T-helper 2 cell treated with Interferon-gamma antibody and Interleukin-4, amounts not matched to agents 5 μg/mL and 100 μg/mL, for 36 hours (primary cell): Measurements from ENCODE around the gene CRKL.
A peak's percentile ranks its signal among the peaks of the same experiment; 100 is the strongest.

Experiments used
- DNase-seq: peaks from one replicate; pipeline ENCODE4 v3.0.0; 2021; ENCODE audit warnings: low spot score
- H3K27ac Mint-ChIP-seq: one replicate; pipeline ENCODE4 v1.8.0; 2021; ENCODE audit warnings: mild to moderate bottlenecking, mixed read lengths
- H3K27me3 Mint-ChIP-seq: one replicate; pipeline ENCODE4 v1.8.0; 2021; ENCODE audit warnings: low read depth, mixed read lengths
- H3K36me3 Mint-ChIP-seq: one replicate; pipeline ENCODE4 v1.8.0; 2021; ENCODE audit warnings: low read depth, mixed read lengths
- H3K4me1 Mint-ChIP-seq: one replicate; pipeline ENCODE4 v1.8.0; 2021; ENCODE audit warnings: low read depth, mixed read lengths
- H3K4me3 Mint-ChIP-seq: one replicate; pipeline ENCODE4 v1.8.0; 2022; ENCODE audit warnings: mild to moderate bottlenecking, moderate library complexity, mixed read lengths
- H3K9me3 Mint-ChIP-seq: one replicate; pipeline ENCODE4 v1.8.0; 2021; ENCODE audit warnings: mixed read lengths

The CRKL gene

DNA sequence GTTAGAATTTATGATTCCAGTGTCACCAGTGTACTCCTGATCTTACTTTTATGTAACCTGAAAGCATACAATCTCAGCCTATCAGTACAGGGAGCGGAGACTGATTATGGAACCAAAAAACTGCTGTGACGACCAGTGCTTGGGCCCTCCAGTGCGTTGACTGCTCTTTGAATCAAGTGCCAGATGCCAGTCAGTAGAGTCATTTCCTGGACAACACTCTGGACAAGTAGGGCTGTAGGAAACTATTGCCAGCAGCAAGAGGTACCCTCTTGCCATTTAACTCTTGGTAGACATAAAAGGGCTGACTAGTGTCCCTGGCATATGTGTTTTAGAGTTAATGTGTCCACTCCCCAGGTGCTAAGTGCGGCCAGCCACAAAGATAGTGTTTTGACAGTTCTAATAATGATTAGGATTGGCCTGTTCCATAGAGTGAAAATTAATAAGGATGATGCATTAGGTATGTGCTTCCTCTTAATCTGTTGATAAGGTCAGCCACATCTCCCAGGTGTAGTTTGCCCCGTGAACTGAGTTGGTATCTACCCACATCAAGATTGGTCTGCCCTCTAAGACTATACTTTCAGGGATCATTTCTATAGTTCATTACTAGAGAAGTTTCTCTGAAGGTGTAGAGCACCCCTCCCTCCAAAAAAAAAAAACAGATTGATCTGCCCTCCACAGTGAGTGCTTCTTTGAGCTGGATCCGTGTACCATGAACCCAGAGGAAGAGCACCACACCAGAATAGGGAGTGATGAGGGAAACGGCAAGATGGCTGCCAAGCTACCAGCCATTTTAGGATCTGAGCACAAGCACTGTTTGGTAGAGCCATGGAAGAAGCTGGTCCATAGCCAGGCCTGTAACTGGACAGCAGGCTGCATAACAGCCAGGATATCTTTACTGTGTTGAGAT, 29.1 kb downstream of the CRKL start:
- Mint-ChIP-seq H3K9me3 (no peaks in the 10 kb centered on the region), H3K36me3 (peaks cover 27% of the 10 kb centered on the region), H3K4me1 (peaks cover 22% of the 10 kb centered on the region), H3K27ac (no peak overlapping the region), H3K4me3 (no peak overlapping the region), H3K27me3 (no peaks in the 10 kb centered on the region)
- no peak for DNase-seq

DNA sequence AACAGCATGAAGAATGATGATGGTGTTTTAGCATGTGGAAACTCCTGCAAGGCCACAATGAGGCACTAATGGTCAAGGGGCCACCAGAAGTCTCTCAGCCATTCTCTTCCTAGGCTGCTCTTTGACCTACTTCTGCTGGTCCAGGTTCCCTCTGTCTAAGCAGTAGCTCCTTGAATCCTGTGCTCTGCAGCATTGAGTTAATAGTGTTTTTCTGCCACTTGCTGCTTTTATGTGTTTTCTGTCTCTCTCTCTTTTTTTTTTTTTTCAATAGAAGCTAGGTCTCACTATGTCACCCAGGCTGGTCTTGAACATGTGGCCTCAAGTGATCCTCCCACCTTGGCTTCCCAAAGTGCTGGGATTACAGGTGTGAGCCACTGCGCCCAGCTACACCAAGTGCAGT, 29.8 kb downstream of the CRKL start:
- no peak overlapping the region for H3K27ac Mint-ChIP-seq
- no peak for DNase-seq
- peaks cover 28% of the 10 kb centered on the region for H3K36me3 Mint-ChIP-seq
- no peaks in the 10 kb centered on the region for H3K9me3 Mint-ChIP-seq
- H3K27me3 Mint-ChIP-seq = no peaks in the 10 kb centered on the region
- H3K4me1 Mint-ChIP-seq = peaks cover 22% of the 10 kb centered on the region
- no peak overlapping the region for H3K4me3 Mint-ChIP-seq

GRCh38 chr22:20948450-20948849, 31.2 kb downstream of the CRKL start:
- H3K27ac Mint-ChIP-seq = no peak overlapping the region

GRCh38 chr22:20948989-20949388, 31.8 kb downstream of the CRKL start:
- Mint-ChIP-seq H3K9me3 (no peaks in the 10 kb centered on the region), H3K27me3 (no peaks in the 10 kb centered on the region), H3K4me1 (peaks cover 14% of the 10 kb centered on the region), H3K4me3 (no peak overlapping the region), H3K27ac (no peak overlapping the region), H3K36me3 (peaks cover 33% of the 10 kb centered on the region)
- no peak for DNase-seq

More at GRCh38 chr22:20948450-20948849, 31.2 kb downstream of the CRKL start:
- H3K36me3 Mint-ChIP-seq = peaks cover 28% of the 10 kb centered on the region
- no peak overlapping the region for H3K4me3 Mint-ChIP-seq
- no peaks in the 10 kb centered on the region for H3K9me3 Mint-ChIP-seq
- peaks cover 18% of the 10 kb centered on the region for H3K4me1 Mint-ChIP-seq
- DNase-seq = no peak
- H3K27me3 Mint-ChIP-seq = no peaks in the 10 kb centered on the region

GRCh38 chr22:20949698-20950183, 32.5 kb downstream of the CRKL start:
- peaks cover 36% of the 10 kb centered on the region for H3K36me3 Mint-ChIP-seq
- H3K9me3 Mint-ChIP-seq = no peaks in the 10 kb centered on the region
- no peak for DNase-seq
- no peak overlapping the region for H3K4me3 Mint-ChIP-seq
- H3K4me1 Mint-ChIP-seq = peaks cover 14% of the 10 kb centered on the region
- no peak overlapping the region for H3K27ac Mint-ChIP-seq
- no peaks in the 10 kb centered on the region for H3K27me3 Mint-ChIP-seq

GRCh38 chr22:20951151-20951931, 34.1 kb downstream of the CRKL start:
- peaks cover 2% of the 10 kb centered on the region for H3K27me3 Mint-ChIP-seq
- DNase-seq = no peak
- peaks cover 34% of the 10 kb centered on the region for H3K36me3 Mint-ChIP-seq
- peaks cover 16% of the 10 kb centered on the region for H3K4me1 Mint-ChIP-seq
- H3K27ac Mint-ChIP-seq = no peak overlapping the region
- H3K4me3 Mint-ChIP-seq = no peak overlapping the region
- H3K9me3 Mint-ChIP-seq = no peaks in the 10 kb centered on the region

- Mint-ChIP-seq H3K9me3 (no peaks in the 10 kb centered on the region), H3K27ac (no peak overlapping the region), H3K4me3 (no peak overlapping the region), H3K4me1 (peaks cover 15% of the 10 kb centered on the region), H3K27me3 (peaks cover 6% of the 10 kb centered on the region), H3K36me3 (peaks cover 29% of the 10 kb centered on the region)
- no peak for DNase-seq
These were observed 34.7 kb downstream of the CRKL start for GRCh38 chr22:20951932-20952380.

- H3K9me3 Mint-ChIP-seq = no peaks in the 10 kb centered on the region
- H3K27me3 Mint-ChIP-seq = peaks cover 11% of the 10 kb centered on the region
- H3K27ac Mint-ChIP-seq = no peak overlapping the region
- peaks cover 29% of the 10 kb centered on the region for H3K36me3 Mint-ChIP-seq
- H3K4me3 Mint-ChIP-seq = no peak overlapping the region
- H3K4me1 Mint-ChIP-seq = peaks cover 14% of the 10 kb centered on the region
- no peak for DNase-seq
These were observed 35.5 kb downstream of the CRKL start for GRCh38 chr22:20952544-20953341.

DNA sequence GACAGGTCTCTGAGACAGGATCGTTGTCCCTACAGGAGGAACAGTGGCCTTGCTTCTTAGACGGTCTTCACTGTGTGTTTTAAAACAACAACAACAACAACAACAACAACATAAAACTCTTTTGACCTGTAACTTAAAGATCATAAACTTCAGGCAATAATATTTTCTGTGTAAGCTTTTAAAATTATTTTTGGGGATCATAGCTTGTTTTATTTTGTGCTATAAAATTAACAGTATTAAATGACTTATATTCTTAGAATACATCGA, 36.1 kb downstream of the CRKL start:
- H3K36me3 Mint-ChIP-seq = peaks cover 29% of the 10 kb centered on the region
- no peak overlapping the region for H3K4me3 Mint-ChIP-seq
- peaks cover 17% of the 10 kb centered on the region for H3K27me3 Mint-ChIP-seq
- DNase-seq = no peak
- peaks cover 13% of the 10 kb centered on the region for H3K4me1 Mint-ChIP-seq
- H3K9me3 Mint-ChIP-seq = no peaks in the 10 kb centered on the region
- no peak overlapping the region for H3K27ac Mint-ChIP-seq

- DNase-seq = no peak
- H3K27me3 Mint-ChIP-seq = peaks cover 19% of the 10 kb centered on the region
- peaks cover 29% of the 10 kb centered on the region for H3K36me3 Mint-ChIP-seq
- no peak overlapping the region for H3K27ac Mint-ChIP-seq
- peaks cover 13% of the 10 kb centered on the region for H3K4me1 Mint-ChIP-seq
- H3K9me3 Mint-ChIP-seq = no peaks in the 10 kb centered on the region
- H3K4me3 Mint-ChIP-seq = no peak overlapping the region
These were observed 36.7 kb downstream of the CRKL start for GRCh38 chr22:20953668-20954500.

GRCh38 chr22:20955548-20955947, 38.3 kb downstream of the CRKL start:
- H3K9me3 Mint-ChIP-seq = no peaks in the 10 kb centered on the region
- peaks cover 19% of the 10 kb centered on the region for H3K36me3 Mint-ChIP-seq
- H3K4me1 Mint-ChIP-seq = peaks cover 7% of the 10 kb centered on the region
- H3K4me3 Mint-ChIP-seq = no peak overlapping the region
- peaks cover 22% of the 10 kb centered on the region for H3K27me3 Mint-ChIP-seq
- H3K27ac Mint-ChIP-seq = no peak overlapping the region
- DNase-seq = no peak

DNA sequence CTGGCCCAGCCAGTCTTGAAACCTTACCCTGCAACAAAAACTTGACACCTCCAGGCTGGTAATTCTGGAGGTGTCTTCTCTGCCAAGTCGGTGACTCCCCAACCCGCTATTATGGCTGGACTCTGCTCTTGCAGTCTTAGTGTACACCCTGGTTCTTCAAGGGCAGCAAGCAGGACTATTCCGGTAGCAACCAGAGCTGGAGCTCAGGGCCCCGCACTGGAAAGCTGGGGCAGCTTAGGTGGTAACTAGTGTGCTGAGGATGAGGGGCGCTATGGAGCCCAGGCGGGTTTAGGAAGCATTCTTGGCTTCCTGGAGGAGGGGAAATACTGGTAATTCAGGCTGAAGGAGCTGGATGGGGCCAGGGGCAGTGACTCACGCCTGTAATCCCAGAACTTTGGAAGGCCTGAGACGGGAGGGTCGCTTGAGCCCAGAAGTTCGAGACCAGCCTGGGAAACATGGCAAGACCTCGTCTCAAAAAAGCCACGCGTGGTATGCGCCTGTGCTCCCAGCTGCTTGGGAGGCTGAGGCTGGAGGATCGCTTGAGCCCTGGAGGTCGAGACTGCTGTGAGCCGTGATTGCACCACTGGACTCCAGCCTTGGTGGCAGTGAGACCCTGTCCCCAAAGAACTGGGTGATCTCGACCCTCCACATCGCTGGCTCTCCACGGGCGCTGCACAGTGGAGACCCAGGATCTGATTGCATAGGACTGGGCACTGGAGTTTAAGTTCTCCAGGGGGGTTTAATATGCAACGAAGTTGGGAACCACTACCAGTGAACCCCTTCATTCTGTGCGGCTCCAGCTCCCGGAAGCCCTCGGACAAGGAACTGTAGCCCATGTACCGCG, 39.3 kb downstream of the CRKL start:
- Mint-ChIP-seq H3K27me3 (peaks cover 22% of the 10 kb centered on the region), H3K36me3 (peaks cover 13% of the 10 kb centered on the region), H3K4me1 (peaks cover 7% of the 10 kb centered on the region), H3K27ac (no peak overlapping the region), H3K4me3 (peak overlapping the region; percentile 51), H3K9me3 (no peaks in the 10 kb centered on the region)
- no peak for DNase-seq
